H1 (cell line): ENCODE results near the gene TCF21.

Experiments used
- CHD2 ChIP-seq: IDR thresholded peaks from 2 replicates; pipeline ENCODE4 v1.6.1; 2012; ENCODE audit warnings: low read length, improper control_type of control experiment
- CTCF ChIP-seq, 3 experiments: IDR thresholded peaks; 1 replicate in 2 of 3; 2 replicates in 1 of 3; pipeline versions ENCODE4 v1.5.1 to v1.6.1; 2011; ENCODE audit warnings: low read length in 3 of 3, mild to moderate bottlenecking in 3 of 3, inconsistent platforms in 2 of 3, low read depth in 1 of 3, moderate library complexity in 1 of 3; ENCODE audit not compliant: insufficient read depth in 1 of 3; ENCODE audit errors: control extremely low read depth in 1 of 3
- MAX ChIP-seq: IDR thresholded peaks from 2 replicates; pipeline ENCODE4 v1.6.1; 2012; ENCODE audit warnings: inconsistent platforms

GRCh38 chr6:133873538-133873937 is 15.4 kb upstream of the TCF21 start:
- TF ChIP-seq MAX: no peak
- no peak for TF ChIP-seq CTCF (IDR thresholded peaks at IDR 0.05; ENCODE audit: control extremely low read depth in 1 of 3, insufficient read depth in 1 of 3, low read depth in 1 of 3, low read length in 3 of 3)
- no peak for TF ChIP-seq CHD2
